Limb (tissue), 2 donors: Measurements from ENCODE around the gene FAM72A.
"Not testable (repeated sequence)": the region's sequence is repeated elsewhere in the genome, so short reads cannot be mapped to it uniquely, and the experiment has no call there.

ENCODE experiments used
- DNase-seq, 2 donors: peaks; one replicate each; pipeline ENCODE4 v3.0.0-alpha.2; 2016; ENCODE audit errors: extremely low spot score in 2 of 2

FAM72A gene

DNA sequence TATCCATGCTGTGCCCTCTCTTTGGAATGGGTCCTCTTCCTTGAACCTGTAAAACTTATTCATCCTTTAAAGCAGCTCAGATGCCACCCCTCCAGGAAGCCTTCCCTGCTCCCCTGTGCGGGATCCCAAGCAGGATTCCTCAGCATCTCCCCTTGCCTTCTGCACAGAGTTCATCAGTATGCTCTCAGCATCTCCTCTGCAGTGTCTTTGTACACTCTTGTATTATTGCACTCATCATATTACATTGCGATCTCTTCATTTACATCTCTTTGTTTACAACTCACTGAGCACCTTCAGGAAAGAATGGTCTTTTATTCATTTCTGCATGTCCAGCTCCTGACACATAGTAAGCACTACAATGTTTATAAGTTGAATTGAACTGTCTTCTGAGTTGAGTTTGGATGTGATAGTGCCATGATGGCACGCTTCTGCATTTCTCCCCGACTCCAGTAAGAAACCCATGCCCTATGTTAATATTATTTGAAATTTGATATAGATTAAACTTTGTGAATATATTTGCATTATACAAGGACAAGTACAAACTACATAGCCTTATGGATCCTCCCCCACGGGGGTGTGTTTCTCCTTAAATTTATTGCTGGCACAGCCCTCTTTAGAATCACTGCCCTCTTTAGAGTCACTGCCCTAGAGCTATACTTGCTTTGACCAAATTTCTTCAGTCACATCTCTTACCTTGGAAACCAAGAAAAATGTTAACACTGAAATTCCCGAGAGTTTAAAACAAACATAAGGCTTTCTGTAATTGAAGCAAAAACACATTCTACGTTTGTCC, 13.2 kb upstream of the FAM72A start:
- DNase-seq, result not testable (repeated sequence)

GRCh38 chr1:206210802-206211201, 8.2 kb upstream of the FAM72A start:
- DNase-seq, result peak in 1 of 2 donors; percentile 26

- not testable (repeated sequence) for DNase-seq
Observed at GRCh38 chr1:206205569-206205968, 2.9 kb upstream of the FAM72A start.

GRCh38 chr1:206204871-206205270, 2.2 kb upstream of the FAM72A start:
- DNase-seq, result peak in 1 of 2 donors; percentile 32

DNA sequence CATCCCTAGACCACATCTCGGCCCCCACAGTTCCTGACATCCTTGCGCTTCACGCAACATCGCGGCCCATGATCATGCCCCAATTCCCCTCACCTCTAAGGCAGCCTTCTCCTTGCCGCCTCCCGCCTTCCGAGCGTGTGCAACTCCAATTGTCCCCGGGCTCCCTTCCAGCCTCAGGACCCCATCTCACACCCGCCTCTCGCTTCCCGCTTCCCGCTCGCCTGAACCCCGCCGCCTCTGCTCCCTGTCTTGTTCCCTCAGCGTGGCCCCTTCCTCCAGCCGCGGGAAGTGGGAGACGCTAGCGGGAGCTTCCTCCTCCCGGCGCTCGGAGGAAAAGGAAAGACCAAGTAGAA, 1.5 kb upstream of the FAM72A start:
- not testable (repeated sequence) for DNase-seq

- DNase-seq, result peak; percentile 40 to 81
Observed at GRCh38 chr1:206203364-206204158, 922 bp upstream of the FAM72A start, which contains the start of gene SRGAP2. SRGAP2 (plus strand) TSS chr1:206203541; CDS start chr1:206205971, 2,430 bp downstream.

DNA sequence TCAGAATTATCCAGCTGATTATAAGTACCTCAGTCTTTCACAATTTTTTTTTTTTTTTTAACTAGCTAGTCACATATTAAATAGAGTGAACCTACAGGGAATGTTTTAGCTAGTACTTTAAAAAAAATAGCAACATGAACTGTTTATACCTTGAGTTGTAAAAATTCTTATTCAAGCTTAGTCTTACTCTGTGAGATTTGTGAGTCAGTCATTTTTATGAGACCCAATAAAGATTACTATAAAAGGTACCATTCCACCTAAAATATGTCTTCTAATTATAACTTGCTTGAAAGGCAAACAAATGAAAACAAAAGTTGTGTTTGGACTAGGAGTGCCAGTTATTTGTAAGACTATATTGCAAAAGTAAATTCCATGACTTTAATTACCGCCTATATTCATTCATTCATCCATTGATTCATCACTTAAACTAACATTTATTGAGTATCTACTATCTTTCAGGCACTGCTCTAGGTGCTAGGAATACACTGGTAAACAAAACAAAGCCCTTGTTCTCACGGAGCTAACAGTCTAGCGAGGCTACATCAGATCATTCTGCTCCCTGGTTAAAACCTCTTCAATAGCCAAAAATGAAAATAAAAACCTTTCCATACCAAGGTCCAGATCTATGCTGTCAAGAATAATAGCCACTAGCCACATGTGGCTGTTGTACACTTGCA, 5.8 kb downstream of the FAM72A start:
- not testable (repeated sequence) for DNase-seq

GRCh38 chr1:206195182-206195581, 7.5 kb downstream of the FAM72A start:
- DNase-seq, result not testable (repeated sequence)

DNA sequence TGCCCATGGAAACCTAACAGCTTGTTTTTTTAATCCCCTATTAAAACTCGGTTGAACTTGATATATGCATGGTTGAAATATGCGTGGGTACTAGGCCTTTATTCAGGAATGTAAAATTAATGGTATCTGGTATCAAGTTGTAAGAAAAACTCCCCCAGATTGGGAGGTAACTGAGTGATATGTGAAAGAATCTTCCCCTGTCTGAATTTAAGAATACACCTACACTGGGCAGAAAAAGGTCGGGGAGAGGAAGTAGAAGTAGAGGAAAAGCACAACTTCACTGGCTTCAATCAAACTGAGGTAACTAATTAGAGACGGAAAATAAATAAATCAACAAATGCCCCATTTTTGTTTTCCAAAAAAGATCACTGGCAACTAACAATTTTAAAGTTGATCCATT, 15.8 kb downstream of the FAM72A start:
- DNase-seq, result not testable (repeated sequence)

GRCh38 chr1:206185778-206186177, 16.9 kb downstream of the FAM72A start:
- DNase-seq, result not testable (repeated sequence)

DNA sequence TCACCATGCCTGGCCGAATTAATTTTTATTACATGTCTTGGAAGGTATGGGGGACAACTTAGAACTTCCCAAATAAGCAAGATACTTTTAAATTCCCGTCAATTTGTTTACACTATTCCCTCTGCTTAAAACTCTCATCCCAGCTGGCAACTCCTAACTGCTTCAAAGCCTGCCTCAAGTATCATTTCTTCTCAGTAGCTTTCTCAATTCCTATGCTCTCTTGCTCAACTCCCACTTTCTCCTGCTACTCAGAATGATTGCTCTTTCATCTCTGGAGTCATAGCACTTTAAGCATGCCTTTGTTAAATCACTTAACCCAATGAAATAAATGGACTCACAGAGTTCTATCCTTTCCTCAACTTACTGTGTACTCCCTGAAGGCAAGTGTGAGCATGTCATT, 18.9 kb downstream of the FAM72A start:
- DNase-seq, result not testable (repeated sequence)

- DNase-seq, result peak in 1 of 2 donors; percentile 1
Observed at GRCh38 chr1:206182368-206183317, 20.0 kb downstream of the FAM72A start.

GRCh38 chr1:206179666-206180065, 23.0 kb downstream of the FAM72A start:
- not testable (repeated sequence) for DNase-seq

DNA sequence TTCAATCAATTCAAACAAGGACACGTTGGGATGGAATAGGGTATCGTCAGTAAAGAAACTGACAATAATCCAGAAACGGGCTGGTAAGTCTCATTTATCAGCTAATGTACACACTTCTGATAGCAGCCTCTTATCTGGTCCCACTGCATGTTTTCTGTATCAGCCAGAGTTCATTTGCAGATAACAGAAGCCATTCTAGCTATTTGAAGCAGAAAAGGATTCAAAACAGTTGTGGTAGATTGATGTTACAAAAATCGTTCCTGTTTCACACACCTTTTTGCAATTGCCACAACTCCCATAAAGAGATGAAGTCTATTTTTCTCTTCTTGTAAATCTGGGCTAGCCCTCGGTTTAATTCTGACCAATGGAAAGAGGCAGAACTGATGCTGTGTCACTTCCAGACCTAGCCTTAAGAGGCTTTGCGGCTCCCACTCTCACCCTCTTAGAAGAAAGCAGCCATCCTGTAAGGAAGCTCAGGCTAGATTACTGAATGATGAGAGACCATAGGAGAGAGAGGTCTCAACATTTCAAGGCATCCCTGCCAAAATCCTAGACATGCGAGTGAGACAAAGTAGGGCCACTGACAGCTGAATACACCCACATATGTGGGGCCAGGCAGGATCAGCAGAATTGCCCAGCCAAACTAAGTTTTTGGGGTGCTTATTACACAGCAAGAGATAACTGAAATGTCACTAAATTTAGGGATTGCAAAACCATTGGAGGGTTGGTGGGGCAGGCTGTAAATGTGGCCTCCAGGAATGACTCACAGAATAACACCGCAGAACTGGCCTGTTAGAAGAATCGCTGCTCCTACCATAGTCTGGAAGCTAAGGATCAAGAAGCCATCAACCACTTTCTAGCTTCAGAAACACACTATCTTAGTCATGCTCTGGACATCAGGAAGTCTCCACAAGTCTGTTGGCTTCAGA, 24.3 kb downstream of the FAM72A start:
- not testable (repeated sequence) for DNase-seq

- DNase-seq, result not testable (repeated sequence)
Observed at GRCh38 chr1:206176114-206176502, 26.5 kb downstream of the FAM72A start.

GRCh38 chr1:206175459-206176113, 27.1 kb downstream of the FAM72A start:
- not testable (repeated sequence) for DNase-seq

- DNase-seq, result peak in 1 of 2 donors; percentile 23
Observed at GRCh38 chr1:206174182-206174868, 28.3 kb downstream of the FAM72A start.

DNA sequence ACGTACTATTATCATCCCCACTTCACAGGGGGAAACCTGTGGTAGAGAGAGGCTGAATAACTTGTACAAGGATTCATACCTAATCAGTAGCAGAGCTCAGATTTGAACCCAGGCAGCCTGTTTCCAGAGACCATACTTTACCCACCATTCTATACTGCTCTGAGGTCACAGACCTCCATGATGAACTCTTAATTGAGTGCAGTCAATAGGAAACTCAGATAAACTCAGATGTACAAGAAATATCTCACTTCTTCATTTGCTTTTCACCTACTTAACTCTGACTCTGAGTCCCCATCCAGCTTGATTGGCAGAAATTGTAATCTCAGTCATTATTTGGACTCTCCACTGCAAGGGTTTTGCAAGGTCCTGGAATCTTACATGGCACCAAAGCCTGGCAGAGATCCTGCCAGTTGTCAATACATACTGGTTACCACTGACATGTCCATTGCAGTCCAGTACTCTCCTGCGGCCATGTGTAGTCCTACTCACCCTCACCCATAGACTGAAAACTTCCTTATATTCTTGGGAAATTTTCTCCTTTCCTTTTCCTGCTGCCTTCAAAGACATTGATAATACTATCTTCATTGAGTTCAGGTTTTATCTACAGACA, 29.4 kb downstream of the FAM72A start:
- not testable (repeated sequence) for DNase-seq
